ENCODE results near the gene SLC10A3. TPM values are rescaled to one million over a fixed set of nuclear protein-coding genes. Genes with fewer than 3 reads are reported as not detected.
A peak's percentile ranks its signal among the peaks of the same experiment; 100 is the strongest.

The SLC10A3 gene
- total and polyA plus RNA-seq, 4 donors, result 16.8 to 38.8 (median 26.0) TPM

DNA sequence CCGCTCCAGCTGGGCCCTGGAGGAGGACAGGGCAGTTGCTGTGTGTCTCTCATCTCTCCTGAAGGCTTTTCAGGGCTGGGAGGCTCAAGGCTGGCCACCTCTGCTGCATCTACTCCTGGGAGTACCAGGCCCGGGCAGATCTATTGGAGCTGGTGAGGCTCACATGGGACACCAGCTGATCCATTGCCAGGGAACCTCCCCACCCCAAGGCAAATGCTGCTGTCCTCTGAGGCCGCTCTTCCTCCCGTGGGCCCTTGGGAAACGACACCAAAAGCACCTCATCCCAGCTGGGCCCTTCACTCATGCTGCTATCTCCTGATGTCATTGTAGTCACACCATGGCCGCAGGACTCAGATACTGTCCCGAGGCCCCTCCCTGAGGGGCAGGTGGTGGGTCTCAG is 7.6 kb downstream of the SLC10A3 start:
- Histone ChIP-seq H3K27ac (ENCODE audit: low read depth in 1 of 2, low read length in 2 of 2) (no peak overlapping the region), H3K4me1 (ENCODE audit: control insufficient read depth in 1 of 2, insufficient read depth in 2 of 2, low read length in 2 of 2) (no peaks in the 10 kb centered on the region), H3K27me3 (ENCODE audit: control insufficient read depth in 1 of 2, insufficient read depth in 2 of 2, low read length in 1 of 2) (no peaks in the 10 kb centered on the region), H3K36me3 (ENCODE audit: control insufficient read depth in 1 of 2, insufficient read depth in 2 of 2, low read length in 1 of 2) (no peaks in the 10 kb centered on the region), H3K9me3 (ENCODE audit: control insufficient read depth, low read length) (no peaks in the 10 kb centered on the region), H3K4me3 (ENCODE audit: low read length in 2 of 2) (no peak overlapping the region)
- WGBS, 2 donors, result 69 to 76% methylated on average over 6 to 7 of the region's 7 CpGs
- DNase-seq (no peak), ATAC-seq (ENCODE audit: low FRiP score) (no peak)
- intact Hi-C loops (cut with DNase I), result no loop called here

DNA sequence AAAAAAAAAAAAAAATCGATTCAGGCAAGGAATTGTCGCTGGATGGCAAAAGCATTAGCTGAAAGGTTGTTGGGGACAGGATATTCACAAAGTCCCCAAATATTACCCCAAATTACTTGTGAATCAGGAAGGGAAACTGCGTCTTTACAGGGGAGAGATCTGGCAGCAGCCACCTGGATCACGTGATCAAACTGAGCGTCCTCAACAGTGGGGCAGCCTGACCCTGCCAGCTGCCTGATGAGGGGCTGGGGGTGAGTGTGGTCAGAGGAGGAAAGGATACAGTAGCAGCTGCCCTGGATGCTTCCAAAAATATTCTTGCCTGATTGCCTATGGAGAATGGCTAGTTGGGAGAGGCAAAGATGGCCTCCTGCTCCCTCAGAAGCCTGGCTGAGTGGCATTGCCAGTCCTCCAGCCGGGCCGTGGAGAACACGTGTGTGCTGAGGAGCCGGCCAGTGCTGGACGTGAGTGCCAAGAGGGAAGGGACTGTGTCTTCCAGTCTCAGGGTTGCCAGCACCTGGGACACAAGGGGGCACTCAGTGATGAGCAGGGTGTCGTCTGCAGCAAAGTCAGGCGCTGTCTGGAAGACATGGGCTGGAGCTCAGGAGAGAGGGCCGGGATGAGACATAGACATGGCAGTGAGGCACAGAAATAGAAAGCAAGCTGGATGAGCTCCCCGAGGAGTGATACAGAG is 8.4 kb downstream of the SLC10A3 start:
- DNase-seq, result no peak
- Histone ChIP-seq H3K9me3 (ENCODE audit: control insufficient read depth, low read length) (no peaks in the 10 kb centered on the region), H3K27ac (ENCODE audit: low read depth in 1 of 2, low read length in 2 of 2) (no peak overlapping the region), H3K27me3 (ENCODE audit: control insufficient read depth in 1 of 2, insufficient read depth in 2 of 2, low read length in 1 of 2) (no peaks in the 10 kb centered on the region), H3K36me3 (ENCODE audit: control insufficient read depth in 1 of 2, insufficient read depth in 2 of 2, low read length in 1 of 2) (no peaks in the 10 kb centered on the region), H3K4me1 (ENCODE audit: control insufficient read depth in 1 of 2, insufficient read depth in 2 of 2, low read length in 2 of 2) (no peaks in the 10 kb centered on the region), H3K4me3 (ENCODE audit: low read length in 2 of 2) (no peak overlapping the region)
- no peak for ATAC-seq (ENCODE audit: low FRiP score)
- intact Hi-C loops (cut with DNase I), result no loop called here
- 73 to 75% methylated on average over 14 of the region's 14 CpGs for WGBS, 2 donors

DNA sequence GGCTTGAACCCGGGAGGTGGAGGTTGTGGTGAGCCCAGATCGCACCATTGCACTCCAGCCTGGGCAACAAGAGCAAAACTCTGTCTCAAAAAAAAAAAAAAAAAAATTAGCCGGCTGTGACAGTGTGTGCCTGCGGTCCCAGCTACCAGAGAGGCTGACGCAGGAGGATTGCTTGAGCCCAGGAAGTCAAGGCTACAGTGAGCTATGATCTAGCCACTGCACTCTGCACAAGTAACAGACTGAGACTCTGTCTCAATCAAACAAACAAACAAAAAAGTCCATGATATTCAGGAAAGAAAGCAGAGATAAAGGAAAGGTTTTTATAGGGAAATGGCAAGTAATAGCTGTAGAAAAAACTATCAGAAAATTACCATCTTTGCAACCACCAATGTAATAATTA is 9.2 kb downstream of the SLC10A3 start:
- no peak for DNase-seq
- H3K4me1 ChIP-seq (ENCODE audit: control insufficient read depth in 1 of 2, insufficient read depth in 2 of 2, low read length in 2 of 2), result no peaks in the 10 kb centered on the region
- H3K27ac ChIP-seq (ENCODE audit: low read depth in 1 of 2, low read length in 2 of 2), result no peak overlapping the region
- H3K9me3 ChIP-seq (ENCODE audit: control insufficient read depth, low read length), result no peaks in the 10 kb centered on the region
- WGBS, 2 donors, result 81 to 84% methylated on average over 5 of the region's 5 CpGs
- H3K27me3 ChIP-seq (ENCODE audit: control insufficient read depth in 1 of 2, insufficient read depth in 2 of 2, low read length in 1 of 2), result no peaks in the 10 kb centered on the region
- no peak for ATAC-seq (ENCODE audit: low FRiP score)
- no peaks in the 10 kb centered on the region for H3K36me3 ChIP-seq (ENCODE audit: control insufficient read depth in 1 of 2, insufficient read depth in 2 of 2, low read length in 1 of 2)
- no peak overlapping the region for H3K4me3 ChIP-seq (ENCODE audit: low read length in 2 of 2)
- intact Hi-C loops (cut with DNase I), result no loop called here

DNA sequence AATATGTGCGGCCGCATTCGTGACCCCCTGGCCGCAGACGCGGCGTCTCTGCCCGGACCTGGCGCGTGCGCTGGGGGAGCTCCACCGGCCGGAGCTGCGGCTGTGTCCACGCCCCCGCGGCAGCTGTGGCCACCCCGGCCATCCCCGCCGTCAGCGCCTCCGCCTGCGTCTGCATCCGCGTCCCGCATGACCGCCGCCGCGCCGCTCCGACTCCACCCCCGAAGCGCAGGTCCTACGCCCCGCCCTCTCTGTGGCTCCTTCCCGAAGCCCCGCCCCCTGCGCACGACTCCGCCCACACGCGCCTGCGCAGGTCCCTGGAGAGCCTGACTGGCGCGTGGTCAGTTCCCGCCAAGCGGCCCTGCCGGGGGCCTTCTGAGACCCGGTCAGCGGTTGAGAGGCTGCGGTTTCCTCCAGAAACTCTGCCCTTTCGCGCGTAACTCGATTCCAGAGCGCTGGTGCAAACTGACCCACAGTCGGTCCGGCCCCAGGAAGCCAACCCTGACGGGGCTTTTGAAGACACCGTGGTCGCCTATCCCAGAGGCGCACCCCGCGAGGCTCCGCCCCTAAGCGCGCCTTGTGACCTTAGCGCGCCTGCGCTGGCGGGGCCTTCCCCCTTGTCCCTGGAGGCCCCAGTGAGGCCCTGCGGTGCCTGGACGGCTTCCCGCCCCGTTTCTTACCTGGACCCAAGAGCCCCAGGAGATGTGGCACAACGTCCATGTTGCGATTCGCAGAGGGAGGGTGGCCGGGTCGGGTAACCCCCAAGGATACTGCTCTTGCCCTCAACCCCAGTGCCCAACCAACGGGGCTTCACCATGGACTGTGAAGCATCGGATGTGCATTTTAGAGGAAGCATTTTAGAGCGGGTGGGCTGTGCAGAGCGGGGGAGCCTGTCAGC is 11.5 kb downstream of the SLC10A3 start, which contains the start of gene LAGE3:
TSS of gene LAGE3 (minus strand) at position 554 of the 895 bp plus-strand sequence. CDS start at position 188, 366 bp downstream.
- peak; percentile 96 to 97 for DNase-seq
- Histone ChIP-seq H3K9me3 (ENCODE audit: control insufficient read depth, low read length) (no peaks in the 10 kb centered on the region), H3K36me3 (ENCODE audit: control insufficient read depth in 1 of 2, insufficient read depth in 2 of 2, low read length in 1 of 2) (no peaks in the 10 kb centered on the region), H3K27ac (ENCODE audit: low read depth in 1 of 2, low read length in 2 of 2) (peak within 1 kb of the TSS in 1 of 2 donors; percentile 68), H3K4me3 (ENCODE audit: low read length in 2 of 2) (peak within 1 kb of the TSS in 1 of 2 donors; percentile 55), H3K4me1 (ENCODE audit: control insufficient read depth in 1 of 2, insufficient read depth in 2 of 2, low read length in 2 of 2) (no peaks in the 10 kb centered on the region), H3K27me3 (ENCODE audit: control insufficient read depth in 1 of 2, insufficient read depth in 2 of 2, low read length in 1 of 2) (no peaks in the 10 kb centered on the region)
- ATAC-seq (ENCODE audit: low FRiP score), result peak; percentile 95
- WGBS, 2 donors, result 2 to 37% methylated on average over 79 to 85 of the region's 85 CpGs
- intact Hi-C loops (cut with DNase I), result loop anchor here in 1 of 2 donors (1.0 kb wide), 1 partner anchor 35 kb away; the partner anchor contains the start of gene FAM50A

DNA sequence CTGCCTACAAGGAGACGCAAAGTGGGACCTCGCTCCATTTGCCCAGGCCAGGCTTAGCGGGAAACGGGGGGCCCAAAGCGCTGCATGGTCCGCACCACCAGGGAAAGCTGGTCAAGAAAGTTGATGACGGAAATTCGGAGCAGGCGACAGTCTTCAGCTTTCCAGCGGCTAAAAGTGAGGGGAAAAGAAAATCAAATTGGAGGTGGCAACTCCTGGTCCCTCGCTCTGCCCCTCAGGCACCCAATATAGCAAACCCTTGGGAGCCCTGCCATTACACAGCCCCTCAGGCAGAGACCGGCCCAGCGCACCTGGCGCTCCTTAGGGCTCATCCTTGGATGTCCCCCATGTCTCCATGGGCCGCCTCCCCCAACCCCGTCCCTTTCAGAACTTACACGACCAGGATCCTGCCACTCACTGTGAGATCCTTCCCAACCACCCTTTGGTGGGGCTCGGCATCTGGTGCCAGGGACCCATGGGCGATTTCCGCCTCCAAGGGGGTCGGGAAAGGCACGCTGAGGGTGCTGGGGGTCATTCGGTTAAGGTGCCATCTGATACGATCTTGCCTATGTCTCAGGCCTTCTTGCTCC is 12.4 kb downstream of the SLC10A3 start:
- no peaks in the 10 kb centered on the region for H3K4me1 ChIP-seq (ENCODE audit: control insufficient read depth in 1 of 2, insufficient read depth in 2 of 2, low read length in 2 of 2)
- 47 to 63% methylated on average over 24 of the region's 24 CpGs for WGBS, 2 donors
- ATAC-seq (ENCODE audit: low FRiP score), result no peak
- no peaks in the 10 kb centered on the region for H3K9me3 ChIP-seq (ENCODE audit: control insufficient read depth, low read length)
- intact Hi-C loops (cut with DNase I), result loop anchor here in 1 of 2 donors (1.0 kb wide), 1 partner anchor 34 kb away; the partner anchor contains the start of gene FAM50A
- H3K27ac ChIP-seq (ENCODE audit: low read depth in 1 of 2, low read length in 2 of 2), result no peak overlapping the region
- DNase-seq, result peak; percentile 51 to 76
- H3K27me3 ChIP-seq (ENCODE audit: control insufficient read depth in 1 of 2, insufficient read depth in 2 of 2, low read length in 1 of 2), result no peaks in the 10 kb centered on the region
- no peaks in the 10 kb centered on the region for H3K36me3 ChIP-seq (ENCODE audit: control insufficient read depth in 1 of 2, insufficient read depth in 2 of 2, low read length in 1 of 2)
- H3K4me3 ChIP-seq (ENCODE audit: low read length in 2 of 2), result peak overlapping the region in 1 of 2 donors; percentile 55

DNA sequence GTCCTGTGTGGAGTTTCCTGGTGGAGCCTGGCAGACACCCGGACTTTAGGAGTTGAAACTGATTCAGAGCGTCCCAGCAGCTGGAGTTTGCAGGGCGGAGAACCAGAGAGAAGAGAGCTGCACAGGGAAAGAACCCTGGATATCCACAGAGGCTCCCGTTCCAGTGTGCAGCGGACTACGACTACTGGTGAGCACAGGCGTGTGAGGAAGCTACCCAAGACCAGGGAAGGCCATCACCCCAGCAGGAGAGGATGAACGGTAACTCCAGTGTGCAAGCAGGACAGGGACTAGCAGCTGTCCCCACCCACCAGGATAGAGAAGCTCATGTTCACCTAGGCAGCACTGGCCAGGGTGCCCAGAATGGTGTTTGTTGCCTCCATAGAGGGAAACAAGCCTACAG is 13.6 kb downstream of the SLC10A3 start:
- no peak for ATAC-seq (ENCODE audit: low FRiP score)

DNA sequence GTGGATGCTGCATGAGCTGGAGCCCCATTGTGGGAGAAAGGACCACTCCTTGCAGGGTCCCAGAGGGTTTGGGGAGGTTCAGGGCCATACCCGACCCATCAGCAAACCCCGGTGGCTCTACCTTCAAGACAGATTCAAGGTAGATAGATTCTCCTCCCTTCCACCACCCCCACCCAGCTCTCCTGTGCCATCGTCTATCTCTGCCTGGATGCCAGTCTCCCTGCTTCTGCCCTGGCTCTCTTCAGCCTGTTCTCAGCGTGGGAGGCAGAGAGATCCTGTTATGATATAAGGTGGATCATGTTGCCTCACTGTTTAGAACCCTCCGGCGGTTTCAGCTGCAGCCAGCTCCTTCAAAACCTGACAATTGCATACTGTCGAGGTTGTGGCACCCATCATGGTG is 16.7 kb downstream of the SLC10A3 start:
- DNase-seq, result no peak
- no peak overlapping the region for H3K4me3 ChIP-seq (ENCODE audit: low read length in 2 of 2)
- peaks cover 0 to 7% of the 10 kb centered on the region in 2 donors for H3K36me3 ChIP-seq (ENCODE audit: control insufficient read depth in 1 of 2, insufficient read depth in 2 of 2, low read length in 1 of 2)
- intact Hi-C loops (cut with DNase I), result no loop called here
- 81% methylated on average over 7 of the region's 7 CpGs for WGBS, 2 donors
- H3K9me3 ChIP-seq (ENCODE audit: control insufficient read depth, low read length), result no peaks in the 10 kb centered on the region
- no peak for ATAC-seq (ENCODE audit: low FRiP score)
- no peaks in the 10 kb centered on the region for H3K27me3 ChIP-seq (ENCODE audit: control insufficient read depth in 1 of 2, insufficient read depth in 2 of 2, low read length in 1 of 2)
- H3K4me1 ChIP-seq (ENCODE audit: control insufficient read depth in 1 of 2, insufficient read depth in 2 of 2, low read length in 2 of 2), result no peaks in the 10 kb centered on the region
- H3K27ac ChIP-seq (ENCODE audit: low read depth in 1 of 2, low read length in 2 of 2), result no peak overlapping the region

More for the DNA sequence above, 13.6 kb downstream of the SLC10A3 start:
- no peaks in the 10 kb centered on the region for H3K4me1 ChIP-seq (ENCODE audit: control insufficient read depth in 1 of 2, insufficient read depth in 2 of 2, low read length in 2 of 2)
- H3K9me3 ChIP-seq (ENCODE audit: control insufficient read depth, low read length), result no peaks in the 10 kb centered on the region
- intact Hi-C loops (cut with DNase I), result no loop called here
- 84% methylated on average over 8 of the region's 8 CpGs for WGBS, 2 donors
- no peak overlapping the region for H3K27ac ChIP-seq (ENCODE audit: low read depth in 1 of 2, low read length in 2 of 2)
- no peaks in the 10 kb centered on the region for H3K27me3 ChIP-seq (ENCODE audit: control insufficient read depth in 1 of 2, insufficient read depth in 2 of 2, low read length in 1 of 2)
- H3K36me3 ChIP-seq (ENCODE audit: control insufficient read depth in 1 of 2, insufficient read depth in 2 of 2, low read length in 1 of 2), result no peaks in the 10 kb centered on the region
- no peak overlapping the region for H3K4me3 ChIP-seq (ENCODE audit: low read length in 2 of 2)
- peak in 1 of 2 donors; percentile 24 for DNase-seq

DNA sequence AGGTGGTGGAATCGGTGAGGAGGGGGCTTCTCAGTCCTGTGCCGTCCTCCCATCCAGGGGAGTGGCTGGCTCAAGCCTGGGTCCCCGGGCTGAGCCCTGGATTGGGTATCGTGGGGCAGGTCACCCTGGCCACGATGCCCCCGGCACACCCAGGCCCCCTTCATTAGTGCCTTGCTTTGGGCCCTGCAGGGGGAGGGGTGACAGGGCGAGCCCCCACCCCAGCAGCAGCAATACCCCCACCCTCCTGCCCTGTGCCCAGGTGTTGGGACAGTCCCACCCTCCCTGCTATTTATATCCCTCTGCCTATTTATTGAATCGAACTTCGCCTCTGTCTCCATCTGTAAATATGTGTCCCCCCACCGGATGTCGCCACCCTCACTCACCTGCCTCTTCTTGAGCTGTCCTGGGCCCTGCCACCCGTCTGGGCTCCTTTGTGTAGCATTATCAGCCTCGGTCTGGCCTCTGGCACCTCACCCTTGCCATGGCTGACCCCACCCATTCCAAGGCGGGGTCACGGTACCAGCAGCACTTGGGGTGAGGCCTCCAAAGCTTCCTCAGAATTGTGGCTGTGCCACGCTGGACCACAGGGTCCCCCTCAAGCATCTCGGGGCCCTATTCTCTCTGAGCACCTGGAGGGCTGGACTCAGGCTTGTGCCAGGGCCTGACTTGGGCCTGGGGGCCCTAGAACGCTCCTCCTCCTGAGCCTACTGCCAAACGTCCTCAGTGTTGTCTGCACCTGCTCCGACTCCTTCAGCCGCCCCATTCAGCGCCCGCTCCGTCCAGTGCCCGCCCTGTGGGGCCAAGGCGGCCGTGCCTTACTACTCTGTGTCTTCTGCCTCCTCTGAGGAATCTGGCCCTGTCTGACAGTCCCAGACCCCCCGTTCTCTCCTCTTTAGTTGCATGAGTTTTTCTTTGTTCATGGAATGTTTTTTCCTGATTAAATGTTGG is 17.5 kb downstream of the SLC10A3 start:
- intact Hi-C loops (cut with DNase I), result no loop called here
- Histone ChIP-seq H3K9me3 (ENCODE audit: control insufficient read depth, low read length) (no peaks in the 10 kb centered on the region), H3K27me3 (ENCODE audit: control insufficient read depth in 1 of 2, insufficient read depth in 2 of 2, low read length in 1 of 2) (no peaks in the 10 kb centered on the region), H3K36me3 (ENCODE audit: control insufficient read depth in 1 of 2, insufficient read depth in 2 of 2, low read length in 1 of 2) (peaks cover 0 to 8% of the 10 kb centered on the region in 2 donors), H3K27ac (ENCODE audit: low read depth in 1 of 2, low read length in 2 of 2) (no peak overlapping the region), H3K4me1 (ENCODE audit: control insufficient read depth in 1 of 2, insufficient read depth in 2 of 2, low read length in 2 of 2) (no peaks in the 10 kb centered on the region), H3K4me3 (ENCODE audit: low read length in 2 of 2) (no peak overlapping the region)
- ATAC-seq (ENCODE audit: low FRiP score), result no peak
- DNase-seq, result peak in 1 of 2 donors; percentile 33
- 72 to 76% methylated on average over 28 of the region's 28 CpGs for WGBS, 2 donors

Measured in aorta (tissue), 5 donors.